HepG2 (cell line): Measurements from ENCODE around the gene SNX18. TPM values are rescaled to one million over a fixed set of nuclear protein-coding genes. Genes with fewer than 3 reads are reported as not detected.

Experiments used
- ATAC-seq: fragments of 200-7000 bp; cut with Tn5 transposase; 3 replicates; pipeline ENCODE4 v1.9.1; 2020; ENCODE audit warnings: mild to moderate bottlenecking, moderate library complexity
- BruUV-seq: library from RNA; stranded (reverse); fragments of 400-500 nt; replicated peaks from 2 replicates; lab custom pipeline; 2021; lab: Mats Ljungman, UMichigan
- CTCF ChIA-PET: fragments of 300-600 bp; formaldehyde crosslinking; extraction: SDS; loops from one replicate; lab custom pipeline; 2021; ENCODE audit warnings: low total read pairs, inconsistent platforms, low intra/inter-chr PET ratio; lab: Yijun Ruan, JAX
- POLR2A ChIA-PET: fragments of 350-600 bp; sonication (Branson Sonifier 250); formaldehyde crosslinking; loops from one replicate; lab custom pipeline; 2020; ENCODE audit warnings: antibody characterized with exemption, inconsistent platforms; lab: Yijun Ruan, JAX
- DNase-seq: peaks from one replicate; pipeline ENCODE4 v3.0.0-alpha.2; 2015; ENCODE audit warnings: low spot score
- FAIRE-seq: peaks from 3 replicates; lab custom pipeline; 2011; peaks lifted over from hg19 to GRCh38; lab: Jason Lieb, UNC
- H2AFZ ChIP-seq: one replicate; pipeline ENCODE4 v1.6.1; 2011; ENCODE audit warnings: low read length, inconsistent platforms
- H3K27ac ChIP-seq: fragments of 300-600 bp; 3 replicates; pipeline ENCODE4 v1.8.0; 2011; ENCODE audit warnings: mixed run types, mild to moderate bottlenecking, mixed read lengths, low read length, inconsistent platforms; ENCODE audit not compliant: insufficient read depth; ENCODE audit errors: extremely low read length
- H3K27me3 ChIP-seq, 2 experiments: fragments of 200-600 bp in 1 of 2; 2 replicates in 1 of 2; 3 replicates in 1 of 2; pipeline versions ENCODE4 v1.6.0 to v1.8.0; 2011; ENCODE audit warnings: low read length in 2 of 2, mild to moderate bottlenecking in 2 of 2, moderate library complexity in 2 of 2, inconsistent platforms in 1 of 2; ENCODE audit not compliant: insufficient read depth in 2 of 2, control insufficient read depth in 1 of 2
- H3K36me3 ChIP-seq, 2 experiments: fragments of 200-600 bp in 1 of 2; replicated peaks in 1 of 2; 2 replicates in 1 of 2; 3 replicates in 1 of 2; pipeline versions ENCODE4 v1.5.1 to v1.8.0; 2011; ENCODE audit warnings: low read length in 2 of 2, inconsistent platforms in 1 of 2; ENCODE audit not compliant: insufficient read depth in 2 of 2, control insufficient read depth in 1 of 2
- H3K4me1 ChIP-seq: 2 replicates; pipeline ENCODE4 v1.5.1; 2012; ENCODE audit warnings: low read length, inconsistent platforms; ENCODE audit not compliant: insufficient read depth
- H3K4me2 ChIP-seq: 2 replicates; pipeline ENCODE4 v1.6.0; 2011; ENCODE audit warnings: low read depth, low read length, inconsistent platforms
- H3K4me3 ChIP-seq, 3 experiments: fragments of 200-600 bp in 1 of 3; sonication (generic), shearing (Covaris generic) in 1 of 3; replicated peaks in 1 of 3; 2 replicates each; pipeline ENCODE4 v1.5.1; 2011 to 2016; ENCODE audit warnings: low read length in 3 of 3, inconsistent platforms in 2 of 3, low read depth in 2 of 3, mild to moderate bottlenecking in 2 of 3, control low read depth in 1 of 3, mixed read lengths in 1 of 3; ENCODE audit not compliant: insufficient read depth in 1 of 3
- H3K79me2 ChIP-seq: one replicate; pipeline ENCODE4 v1.6.1; 2011; ENCODE audit warnings: low read length, inconsistent platforms; ENCODE audit not compliant: insufficient read depth
- H3K9ac ChIP-seq: 2 replicates; pipeline ENCODE4 v1.6.0; 2011; ENCODE audit warnings: mild to moderate bottlenecking, low read depth, low read length, inconsistent platforms; ENCODE audit not compliant: insufficient read depth
- H3K9me3 ChIP-seq: 2 replicates; pipeline ENCODE4 v1.5.1; 2012; ENCODE audit warnings: mild to moderate bottlenecking, low read length
- H4K20me1 ChIP-seq: 2 replicates; pipeline ENCODE4 v1.6.0; 2011; ENCODE audit warnings: inconsistent platforms, mild to moderate bottlenecking, low read length, moderate library complexity; ENCODE audit not compliant: insufficient read depth
- EP300 ChIP-seq, 3 experiments: sonication (generic) in 1 of 3; formaldehyde crosslinking in 1 of 3; IDR thresholded peaks; 2 replicates each; pipeline versions ENCODE4 v1.5.1 to v1.6.1; 2011 to 2020; ENCODE audit warnings: low read depth in 2 of 3, low read length in 2 of 3, borderline replicate concordance in 1 of 3, improper control_type of control experiment in 1 of 3, mild to moderate bottlenecking in 1 of 3, missing genetic modification reagents in 1 of 3, moderate library complexity in 1 of 3
- FOXK1 ChIP-seq: sonication (generic); formaldehyde crosslinking; IDR thresholded peaks from 2 replicates; pipeline ENCODE4 v1.4.0; 2020; ENCODE audit warnings: low read depth, missing genetic modification reagents, borderline replicate concordance
- MAFG ChIP-seq: sonication (generic); formaldehyde crosslinking; IDR thresholded peaks from 2 replicates; pipeline ENCODE4 v1.5.1; 2020; ENCODE audit warnings: mild to moderate bottlenecking, missing genetic modification reagents
- MED13 ChIP-seq: sonication (generic); formaldehyde crosslinking; IDR thresholded peaks from 2 replicates; pipeline ENCODE4 v1.5.0; 2020; ENCODE audit warnings: missing genetic modification reagents
- RELA ChIP-seq: sonication (generic); formaldehyde crosslinking; IDR thresholded peaks from 2 replicates; pipeline ENCODE4 v1.4.0; 2020; ENCODE audit warnings: missing genetic modification reagents
- TBX2 ChIP-seq: sonication (generic); formaldehyde crosslinking; IDR thresholded peaks from 2 replicates; pipeline ENCODE4 v1.5.0; 2020; ENCODE audit warnings: missing genetic modification reagents, mild to moderate bottlenecking, borderline replicate concordance
- TOPORS ChIP-seq: sonication (generic); formaldehyde crosslinking; IDR thresholded peaks from 2 replicates; pipeline ENCODE4 v1.8.0; 2023; ENCODE audit warnings: mild to moderate bottlenecking, missing genetic modification reagents
- ZFP41 ChIP-seq: sonication (generic); formaldehyde crosslinking; IDR thresholded peaks from 2 replicates; pipeline ENCODE4 v1.4.0; 2020; ENCODE audit warnings: mild to moderate bottlenecking, missing genetic modification reagents, borderline replicate concordance
- ZZZ3 ChIP-seq: sonication (generic); formaldehyde crosslinking; IDR thresholded peaks from 2 replicates; pipeline ENCODE4 v1.4.0; 2020; ENCODE audit warnings: missing genetic modification reagents, mild to moderate bottlenecking, borderline replicate concordance
- WGBS: methylation state at CpG from one replicate; pipeline ENCODE4 v1.1.6; 2017; ENCODE audit warnings: low lambda C conversion rate; 5-methylcytosine and 5-hydroxymethylcytosine counted together
- in situ Hi-C: cut with HindIII; loops from 2 replicates; pipeline ENCODE4 v1.10.0; 2017; ENCODE audit warnings: low pct_unique_long_range_greater_than_20kb; ENCODE audit not compliant: extremely low pct_ligation_motif_present
- intact Hi-C: fragments of 100-400 bp; cut with micrococcal nuclease; formaldehyde crosslinking; loops from one replicate; pipeline ENCODE4 v1.10.0; 2022; ENCODE audit not compliant: unreplicated experiment
- polyA plus RNA-seq, 8 experiments: library from polyadenylated mRNA; depleted of rRNA in 3 of 8; stranded (reverse) in 7 of 8; unstranded in 1 of 8; fragments of >200 nt; fragmentation: Illumina TruSeq in 4 of 8; extraction: Trizol in 4 of 8; gene quantifications; 2 replicates each; pipeline versions ENCODE4 v1.2.1 to v1.2.3, GENCODE V29; 2011 to 2016; ENCODE audit warnings: low read depth in 4 of 8, missing spikeins in 1 of 8, mixed read lengths in 1 of 8; ENCODE audit not compliant: insufficient read depth in 1 of 8
- total RNA-seq, 5 experiments: library from RNA; depleted of rRNA; stranded (reverse); fragments of >200 nt; fragmentation: Illumina TruSeq; extraction: Trizol; gene quantifications; 2 replicates each; pipeline ENCODE4 v1.2.3, GENCODE V29; 2016; ENCODE audit warnings: low read depth in 1 of 5
- TF ChIP-seq, protein P1 (sequence below): sonication (generic); formaldehyde crosslinking; IDR thresholded peaks from 2 replicates; pipeline ENCODE4 v1.5.0; 2020; ENCODE audit warnings: mild to moderate bottlenecking, missing genetic modification reagents, borderline replicate concordance
- TF ChIP-seq, protein P2 (sequence below): sonication (generic); formaldehyde crosslinking; IDR thresholded peaks from 2 replicates; pipeline ENCODE4 v1.4.0; 2020; ENCODE audit warnings: mild to moderate bottlenecking, missing genetic modification reagents

Gene SNX18
- total and polyA plus RNA-seq, 2 of the 13 experiments (the other 11 are each of a cell fraction or from before 2014, with no cell fraction given) = 2.3 to 6.2 TPM

DNA sequence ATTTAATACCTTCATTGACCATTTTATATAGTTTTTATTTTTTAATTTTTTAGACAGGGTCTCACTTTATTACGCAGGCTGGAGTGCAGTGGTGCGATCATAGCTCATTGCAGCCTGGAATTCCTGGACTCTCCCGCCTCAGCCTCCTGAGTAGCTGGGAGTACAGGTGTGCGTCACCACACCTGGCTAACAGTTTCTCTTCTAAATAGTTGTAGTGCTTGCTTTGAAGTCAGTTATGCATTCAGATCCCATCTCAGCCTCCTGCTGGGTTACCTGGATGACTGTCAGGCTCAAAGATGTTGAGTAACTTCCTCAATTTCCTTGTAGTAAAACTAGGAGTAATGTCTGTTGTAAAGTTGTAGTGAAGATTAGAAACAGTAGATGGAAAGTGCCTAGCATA lies 21.4 kb downstream of the SNX18 start:
- FAIRE-seq (no peak), DNase-seq (no peak), ATAC-seq (no peak)
- Histone ChIP-seq H3K4me2 (no peak overlapping the region), H3K4me1 (peaks cover 11% of the 10 kb centered on the region), H3K79me2 (no peaks in the 10 kb centered on the region), H3K9me3 (no peaks in the 10 kb centered on the region), H3K27me3 (no peaks in the 10 kb centered on the region), H4K20me1 (no peaks in the 10 kb centered on the region), H2AFZ (no peak overlapping the region), H3K27ac (no peak overlapping the region), H3K36me3 (no peaks in the 10 kb centered on the region), H3K9ac (no peak overlapping the region), H3K4me3 (no peak overlapping the region)
- WGBS = 97% methylated on average over 4 of the region's 4 CpGs
- in situ Hi-C loops (no loop called here), intact Hi-C loops (no loop called here)
- POLR2A ChIA-PET = no interaction called here
- CTCF ChIA-PET = no interaction called here
- no TSS peak for BruUV-seq
- TF ChIP-seq EP300 (IDR thresholded peaks at IDR 0.05; ENCODE audit: low read depth in 2 of 2, low read length in 2 of 2) = no peak
- no peak for TF ChIP-seq EP300 (CRISPR knock-in tag; IDR thresholded peaks at IDR 0.05; ENCODE audit: borderline replicate concordance)
- no peak for TF ChIP-seq FOXK1 (CRISPR knock-in tag)
- TF ChIP-seq, protein P1, sequence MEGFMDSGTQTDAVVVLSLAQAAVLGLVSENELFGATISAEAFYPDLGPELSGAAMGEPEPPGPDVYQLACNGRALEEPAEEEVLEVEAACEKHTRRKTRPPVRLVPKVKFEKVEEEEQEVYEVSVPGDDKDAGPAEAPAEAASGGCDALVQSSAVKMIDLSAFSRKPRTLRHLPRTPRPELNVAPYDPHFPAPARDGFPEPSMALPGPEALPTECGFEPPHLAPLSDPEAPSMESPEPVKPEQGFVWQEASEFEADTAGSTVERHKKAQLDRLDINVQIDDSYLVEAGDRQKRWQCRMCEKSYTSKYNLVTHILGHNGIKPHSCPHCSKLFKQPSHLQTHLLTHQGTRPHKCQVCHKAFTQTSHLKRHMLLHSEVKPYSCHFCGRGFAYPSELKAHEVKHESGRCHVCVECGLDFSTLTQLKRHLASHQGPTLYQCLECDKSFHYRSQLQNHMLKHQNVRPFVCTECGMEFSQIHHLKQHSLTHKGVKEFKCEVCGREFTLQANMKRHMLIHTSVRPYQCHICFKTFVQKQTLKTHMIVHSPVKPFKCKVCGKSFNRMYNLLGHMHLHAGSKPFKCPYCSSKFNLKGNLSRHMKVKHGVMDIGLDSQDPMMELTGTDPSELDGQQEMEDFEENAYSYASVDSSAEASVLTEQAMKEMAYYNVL (CRISPR knock-in tag) = no peak
- no peak for TF ChIP-seq TBX2 (CRISPR knock-in tag)
- no peak for TF ChIP-seq MAFG (CRISPR knock-in tag)
- no peak for TF ChIP-seq MED13
- TF ChIP-seq ZZZ3 (CRISPR knock-in tag) = no peak
- TF ChIP-seq, protein P2, sequence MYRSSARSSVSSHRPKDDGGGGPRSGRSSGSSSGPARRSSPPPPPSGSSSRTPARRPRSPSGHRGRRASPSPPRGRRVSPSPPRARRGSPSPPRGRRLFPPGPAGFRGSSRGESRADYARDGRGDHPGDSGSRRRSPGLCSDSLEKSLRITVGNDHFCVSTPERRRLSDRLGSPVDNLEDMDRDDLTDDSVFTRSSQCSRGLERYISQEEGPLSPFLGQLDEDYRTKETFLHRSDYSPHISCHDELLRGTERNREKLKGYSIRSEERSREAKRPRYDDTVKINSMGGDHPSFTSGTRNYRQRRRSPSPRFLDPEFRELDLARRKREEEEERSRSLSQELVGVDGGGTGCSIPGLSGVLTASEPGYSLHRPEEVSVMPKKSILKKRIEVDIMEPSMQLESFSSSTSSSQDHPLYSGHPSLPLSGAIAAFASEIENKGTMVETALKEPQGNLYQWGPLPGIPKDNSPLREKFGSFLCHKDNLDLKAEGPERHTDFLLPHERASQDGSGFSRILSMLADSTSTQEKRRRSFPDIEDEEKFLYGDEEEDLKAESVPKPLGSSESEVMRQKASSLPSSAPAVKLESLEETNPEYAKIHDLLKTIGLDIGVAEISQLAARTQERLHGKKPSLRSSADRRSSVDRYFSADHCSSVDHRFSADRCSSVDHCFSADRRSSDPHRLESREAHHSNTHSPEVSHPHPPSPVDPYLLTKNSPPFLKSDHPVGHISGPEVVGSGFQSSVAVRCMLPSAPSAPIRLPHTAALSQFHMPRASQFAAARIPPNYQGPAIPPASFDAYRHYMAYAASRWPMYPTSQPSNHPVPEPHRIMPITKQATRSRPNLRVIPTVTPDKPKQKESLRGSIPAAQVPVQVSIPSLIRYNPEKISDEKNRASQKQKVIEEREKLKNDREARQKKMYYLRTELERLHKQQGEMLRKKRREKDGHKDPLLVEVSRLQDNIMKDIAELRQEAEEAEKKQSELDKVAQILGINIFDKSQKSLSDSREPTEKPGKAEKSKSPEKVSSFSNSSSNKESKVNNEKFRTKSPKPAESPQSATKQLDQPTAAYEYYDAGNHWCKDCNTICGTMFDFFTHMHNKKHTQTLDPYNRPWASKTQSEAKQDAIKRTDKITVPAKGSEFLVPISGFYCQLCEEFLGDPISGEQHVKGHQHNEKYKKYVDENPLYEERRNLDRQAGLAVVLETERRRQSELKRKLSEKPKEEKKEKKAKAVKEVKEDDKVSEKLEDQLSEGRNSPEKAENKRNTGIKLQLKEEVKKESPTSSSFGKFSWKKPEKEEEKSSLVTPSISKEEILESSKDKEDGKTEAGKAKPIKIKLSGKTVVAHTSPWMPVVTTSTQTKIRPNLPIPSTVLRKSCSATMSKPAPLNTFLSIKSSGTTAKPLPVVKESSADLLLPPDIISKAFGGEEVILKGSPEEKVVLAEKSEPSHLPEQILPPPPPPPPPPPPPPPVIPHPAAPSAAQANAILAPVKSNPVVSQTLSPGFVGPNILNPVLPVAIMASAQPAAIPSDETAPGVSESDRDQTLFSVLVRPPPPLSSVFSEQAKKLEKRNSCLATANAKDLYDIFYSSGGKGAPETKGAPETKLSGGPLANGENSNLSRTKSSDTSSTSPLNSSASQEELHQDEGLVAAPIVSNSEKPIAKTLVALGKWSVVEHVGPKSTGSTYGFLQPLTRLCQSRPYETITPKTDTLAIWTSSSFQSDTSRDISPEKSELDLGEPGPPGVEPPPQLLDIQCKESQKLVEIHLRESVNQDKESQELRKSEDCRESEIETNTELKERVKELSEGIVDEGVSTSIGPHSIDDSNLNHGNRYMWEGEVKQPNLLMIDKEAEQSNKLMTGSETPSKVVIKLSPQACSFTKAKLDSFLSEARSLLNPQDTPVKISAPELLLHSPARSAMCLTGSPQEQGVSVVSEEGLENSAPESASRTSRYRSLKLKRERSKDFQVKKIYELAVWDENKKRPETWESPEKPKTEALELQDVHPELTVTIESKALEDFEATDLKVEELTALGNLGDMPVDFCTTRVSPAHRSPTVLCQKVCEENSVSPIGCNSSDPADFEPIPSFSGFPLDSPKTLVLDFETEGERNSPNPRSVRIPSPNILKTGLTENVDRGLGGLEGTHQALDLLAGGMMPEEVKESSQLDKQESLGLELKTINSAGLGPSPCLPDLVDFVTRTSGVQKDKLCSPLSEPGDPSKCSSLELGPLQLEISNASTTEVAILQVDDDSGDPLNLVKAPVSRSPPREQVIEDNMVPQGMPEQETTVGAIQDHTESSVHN = no peak
- TF ChIP-seq ZFP41 (CRISPR knock-in tag) = no peak
- TF ChIP-seq TOPORS (CRISPR knock-in tag) = no peak
- no peak for TF ChIP-seq RELA
